Thymus (tissue), 11 donors: Measurements from ENCODE around the gene NKIRAS2. TPM values are rescaled to one million over a fixed set of nuclear protein-coding genes. Genes with fewer than 3 reads are reported as not detected.

Source experiments
- DNase-seq, 9 donors: peaks; one replicate each; pipeline ENCODE4 v3.0.0-alpha.2; 2013; ENCODE audit warnings: low spot score in 9 of 9, low read depth in 6 of 9, missing footprints in 1 of 9
- H3K27ac ChIP-seq, 2 donors: one replicate each; pipeline ENCODE4 v1.5.1; 2013; ENCODE audit warnings: control low read depth in 1 of 2, low read depth in 1 of 2, low read length in 1 of 2, mild to moderate bottlenecking in 1 of 2, moderate library complexity in 1 of 2
- H3K27me3 ChIP-seq, 2 donors: one replicate each; pipeline ENCODE4 v1.5.1; 2013; ENCODE audit warnings: low read length in 1 of 2; ENCODE audit not compliant: control insufficient read depth in 2 of 2, insufficient read depth in 1 of 2
- H3K36me3 ChIP-seq, 2 donors: one replicate each; pipeline ENCODE4 v1.5.1; 2013; ENCODE audit warnings: low read length in 1 of 2, mild to moderate bottlenecking in 1 of 2, moderate library complexity in 1 of 2; ENCODE audit not compliant: control insufficient read depth in 2 of 2, insufficient read depth in 2 of 2
- H3K4me1 ChIP-seq, 2 donors: one replicate each; pipeline ENCODE4 v1.5.1; 2013; ENCODE audit warnings: low read length in 2 of 2; ENCODE audit not compliant: control insufficient read depth in 2 of 2, insufficient read depth in 2 of 2
- H3K4me3 ChIP-seq, 2 donors: one replicate each; pipeline ENCODE4 v1.5.1; 2013; ENCODE audit warnings: low read length in 2 of 2, control low read depth in 1 of 2, mild to moderate bottlenecking in 1 of 2
- H3K9me3 ChIP-seq, 2 donors: one replicate each; pipeline ENCODE4 v1.5.1; 2013; ENCODE audit warnings: low read length in 1 of 2, mild to moderate bottlenecking in 1 of 2; ENCODE audit not compliant: control insufficient read depth in 2 of 2, insufficient read depth in 1 of 2
- WGBS: extraction: QIAGEN DNeasy Blood & Tissue Kit; methylation state at CpG from one replicate; pipeline ENCODE4 v1.1.7; 2013; 5-methylcytosine and 5-hydroxymethylcytosine counted together
- polyA plus RNA-seq: library from polyadenylated mRNA; stranded (reverse); fragments of 200-250 nt; gene quantifications from one replicate; pipeline ENCODE4 v1.2.3, GENCODE V29; 2013
- total RNA-seq: library from RNA; stranded (reverse); fragments of 120-200 nt; gene quantifications from one replicate; pipeline ENCODE4 v1.2.4, GENCODE V29; 2013
- donor health status: healthy.

The NKIRAS2 gene
- total and polyA plus RNA-seq, 2 donors: 22.0 to 24.1 TPM

- H3K4me1 ChIP-seq: peaks cover 0 to 4% of the 10 kb centered on the region in 2 donors
- DNase-seq: no peak
- no peaks in the 10 kb centered on the region for H3K9me3 ChIP-seq
- no peak overlapping the region for H3K27ac ChIP-seq
- H3K27me3 ChIP-seq: no peaks in the 10 kb centered on the region
- no peak overlapping the region for H3K4me3 ChIP-seq
- peaks cover 83 to 87% of the 10 kb centered on the region in 2 donors for H3K36me3 ChIP-seq
- 97% methylated on average over 9 of the region's 9 CpGs for WGBS
Measured at GRCh38 chr17:41975099-41976083, 44.5 kb upstream of the NKIRAS2 start.

- Histone ChIP-seq H3K27ac (no peak overlapping the region), H3K4me1 (no peaks in the 10 kb centered on the region), H3K9me3 (no peaks in the 10 kb centered on the region), H3K27me3 (no peaks in the 10 kb centered on the region), H3K4me3 (no peak overlapping the region), H3K36me3 (peaks cover 88 to 92% of the 10 kb centered on the region in 2 donors)
- DNase-seq: no peak
- 90% methylated on average over 11 of the region's 11 CpGs for WGBS
Measured at GRCh38 chr17:41976142-41976768, 43.6 kb upstream of the NKIRAS2 start.

GRCh38 chr17:41977991-41978390, 41.9 kb upstream of the NKIRAS2 start:
- WGBS: 95% methylated on average over 4 of the region's 4 CpGs
- Histone ChIP-seq H3K4me3 (no peak overlapping the region), H3K36me3 (peaks cover 89 to 91% of the 10 kb centered on the region in 2 donors), H3K4me1 (no peaks in the 10 kb centered on the region), H3K9me3 (no peaks in the 10 kb centered on the region), H3K27ac (peak overlapping the region in 1 of 2 donors; percentile 46), H3K27me3 (no peaks in the 10 kb centered on the region)
- DNase-seq: no peak

- no peak overlapping the region for H3K27ac ChIP-seq
- peaks cover 84 to 85% of the 10 kb centered on the region in 2 donors for H3K36me3 ChIP-seq
- 95% methylated on average over 14 of the region's 14 CpGs for WGBS
Measured at GRCh38 chr17:41982026-41982760, 37.7 kb upstream of the NKIRAS2 start.

GRCh38 chr17:41984454-41984853, 35.4 kb upstream of the NKIRAS2 start:
- Histone ChIP-seq H3K27me3 (no peaks in the 10 kb centered on the region), H3K4me3 (no peak overlapping the region), H3K4me1 (no peaks in the 10 kb centered on the region), H3K27ac (no peak overlapping the region), H3K9me3 (no peaks in the 10 kb centered on the region), H3K36me3 (peaks cover 87 to 89% of the 10 kb centered on the region in 2 donors)
- WGBS: 97% methylated on average over 8 of the region's 8 CpGs
- DNase-seq: no peak

More at GRCh38 chr17:41982026-41982760, 37.7 kb upstream of the NKIRAS2 start:
- Histone ChIP-seq H3K4me3 (no peak overlapping the region), H3K27me3 (no peaks in the 10 kb centered on the region), H3K4me1 (no peaks in the 10 kb centered on the region), H3K9me3 (no peaks in the 10 kb centered on the region)
- DNase-seq: peak in 1 of 9 donors; percentile 21

GRCh38 chr17:41985919-41986318, 34.0 kb upstream of the NKIRAS2 start:
- no peak overlapping the region for H3K4me3 ChIP-seq
- no peak overlapping the region for H3K27ac ChIP-seq
- 96% methylated on average over 8 of the region's 8 CpGs for WGBS
- H3K9me3 ChIP-seq: no peaks in the 10 kb centered on the region
- peaks cover 84 to 92% of the 10 kb centered on the region in 2 donors for H3K36me3 ChIP-seq
- no peak for DNase-seq
- no peaks in the 10 kb centered on the region for H3K27me3 ChIP-seq
- H3K4me1 ChIP-seq: no peaks in the 10 kb centered on the region

GRCh38 chr17:41986634-41987033, 33.3 kb upstream of the NKIRAS2 start:
- Histone ChIP-seq H3K27ac (no peak overlapping the region), H3K9me3 (no peaks in the 10 kb centered on the region), H3K27me3 (no peaks in the 10 kb centered on the region), H3K4me1 (no peaks in the 10 kb centered on the region), H3K4me3 (no peak overlapping the region), H3K36me3 (peaks cover 79 to 92% of the 10 kb centered on the region in 2 donors)
- no peak for DNase-seq
- WGBS: 97% methylated on average over 1 of the region's 1 CpG

- Histone ChIP-seq H3K36me3 (peaks cover 80 to 92% of the 10 kb centered on the region in 2 donors), H3K27me3 (no peaks in the 10 kb centered on the region), H3K4me3 (no peak overlapping the region), H3K9me3 (no peaks in the 10 kb centered on the region), H3K4me1 (no peaks in the 10 kb centered on the region), H3K27ac (no peak overlapping the region)
- DNase-seq: no peak
- WGBS: over 99% methylated on average over 3 of the region's 3 CpGs
Measured at GRCh38 chr17:41987642-41988041, 32.2 kb upstream of the NKIRAS2 start.
